Measurements from ENCODE around the gene KLHDC2. TPM values are rescaled to one million over a fixed set of nuclear protein-coding genes. Genes with fewer than 3 reads are reported as not detected.

The KLHDC2 gene
- 28.3 to 34.5 TPM (median 33.5 TPM) in 5 replicates for total RNA-seq (2022; extraction: Qiagen RNA extraction; ENCODE audit: low read depth)

GRCh38 chr14:49767571-49768300 lies at the start of gene KLHDC2:
Gene KLHDC2 (plus strand): TSS chr14:49768153. CDS start chr14:49768469, 316 bp downstream.

Other genes with a start within 250 kb of the KLHDC2 start
- gene RPS29, start 181.8 kb upstream of the KLHDC2 start, total RNA-seq (2022; extraction: Qiagen RNA extraction; ENCODE audit: low read depth), result 4,318 to 5,005 TPM (median 4,504 TPM) in 5 replicates
- gene LRR1, start 169.2 kb upstream of the KLHDC2 start, total RNA-seq (2022; extraction: Qiagen RNA extraction; ENCODE audit: low read depth), result 46.7 to 51.6 TPM (median 50.1 TPM) in 5 replicates
- 412 to 498 TPM (median 444 TPM) in 5 replicates for gene RPL36AL, start 147.5 kb upstream of the KLHDC2 start, total RNA-seq (2022; extraction: Qiagen RNA extraction; ENCODE audit: low read depth)
- gene MGAT2, start 147.4 kb upstream of the KLHDC2 start, total RNA-seq (2022; extraction: Qiagen RNA extraction; ENCODE audit: low read depth), result 49.4 to 52.0 TPM (median 50.0 TPM) in 5 replicates
- 12.6 to 13.8 TPM (median 13.1 TPM) in 5 replicates for gene DNAAF2, start 132.9 kb upstream of the KLHDC2 start, total RNA-seq (2022; extraction: Qiagen RNA extraction; ENCODE audit: low read depth)
- gene POLE2, start 79.9 kb upstream of the KLHDC2 start, total RNA-seq (2022; extraction: Qiagen RNA extraction; ENCODE audit: low read depth), result 11.5 to 15.9 TPM (median 13.9 TPM) in 5 replicates
- 0.25 to 0.50 TPM (median 0.28 TPM) in 5 replicates for gene KLHDC1, start 75.0 kb upstream of the KLHDC2 start, total RNA-seq (2022; extraction: Qiagen RNA extraction; ENCODE audit: low read depth)
- gene NEMF, start 84.6 kb downstream of the KLHDC2 start, total RNA-seq (2022; extraction: Qiagen RNA extraction; ENCODE audit: low read depth), result 29.8 to 45.7 TPM (median 36.8 TPM) in 5 replicates
- 63.1 to 66.8 TPM (median 65.6 TPM) in 5 replicates for gene ARF6, start 124.9 kb downstream of the KLHDC2 start, total RNA-seq (2022; extraction: Qiagen RNA extraction; ENCODE audit: low read depth)